ENCODE results near the gene GABBR2. TPM values are rescaled to one million over a fixed set of nuclear protein-coding genes. Genes with fewer than 3 reads are reported as not detected.

The GABBR2 gene
- total and polyA plus RNA-seq, 2 donors (not counting 1 experiment from before 2014, with no cell fraction given) = 0.03 TPM; not detected in 1

- intact Hi-C loops (cut with micrococcal nuclease) = no loop called here
- H3K9ac ChIP-seq (ENCODE audit: low read length) = no peak overlapping the region
- H3K4me1 Mint-ChIP-seq = peaks cover 13% of the 10 kb centered on the region
- H3K27ac Mint-ChIP-seq = no peak overlapping the region
- POLR2A ChIA-PET = no interaction called here
- H3K27me3 ChIP-seq (replicated peaks in 1 of 4; ENCODE audit: control extremely low read depth in 1 of 4, control insufficient read depth in 3 of 4, insufficient read depth in 4 of 4, low read length in 3 of 4) = peaks cover 0 to 2% (median 0%) of the 10 kb centered on the region in 4 experiments
- no peaks in the 10 kb centered on the region for H3K79me2 ChIP-seq (ENCODE audit: control insufficient read depth, insufficient read depth, low read length)
- DNase-seq (no peak), ATAC-seq (ENCODE audit: low read depth) (no peak)
- H3K9me3 Mint-ChIP-seq (ENCODE audit: insufficient read depth) = no peaks in the 10 kb centered on the region
- CTCF ChIA-PET = no interaction called here
- no peaks in the 10 kb centered on the region for H3K9me3 ChIP-seq (ENCODE audit: control extremely low read depth in 1 of 3, control insufficient read depth in 2 of 3, insufficient read depth in 1 of 3, low read length in 2 of 3)
- TF ChIP-seq CTCF (IDR thresholded peaks at IDR 0.05) = no peak
- TF ChIP-seq EZH2 (IDR thresholded peaks at IDR 0.05; ENCODE audit: borderline replicate concordance, insufficient read depth, low read depth, low read length, poor library complexity, severe bottlenecking) = no peak
- H3K27me3 Mint-ChIP-seq = peaks cover 27% of the 10 kb centered on the region
- no peak overlapping the region for H3K4me2 ChIP-seq (replicated peaks; ENCODE audit: low read depth, low read length, poor library complexity, severe bottlenecking)
- no peak overlapping the region for H3K27ac ChIP-seq (ENCODE audit: low read length in 2 of 2)
- no peaks in the 10 kb centered on the region for H4K20me1 ChIP-seq (ENCODE audit: control insufficient read depth, insufficient read depth, low read length, poor library complexity, severe bottlenecking)
- H3K4me1 ChIP-seq (ENCODE audit: control insufficient read depth in 2 of 2, insufficient read depth in 2 of 2, low read length in 2 of 2) = peaks cover 6 to 8% of the 10 kb centered on the region in 2 donors
- H2AFZ ChIP-seq (ENCODE audit: insufficient read depth, low read depth, low read length, poor library complexity, severe bottlenecking) = no peak overlapping the region
- WGBS (ENCODE audit: insufficient coverage) = 85% methylated on average over 3 of the region's 5 CpGs
- no peak overlapping the region for H3K4me3 ChIP-seq (ENCODE audit: control extremely low read depth in 1 of 5, extremely low read depth in 1 of 5, insufficient read depth in 1 of 5, low read depth in 2 of 5, low read length in 4 of 5)
- H3K4me3 Mint-ChIP-seq = no peak overlapping the region
- H3K36me3 ChIP-seq (replicated peaks in 1 of 2; ENCODE audit: control extremely low read depth in 1 of 2, control insufficient read depth in 1 of 2, extremely low read depth in 1 of 2, insufficient read depth in 2 of 2, low read length in 1 of 2) = no peaks in the 10 kb centered on the region
These were observed 134.9 kb downstream of the GABBR2 start for GRCh38 chr9:98573749-98574278.

GRCh38 chr9:98572796-98573195 lies 135.9 kb downstream of the GABBR2 start:
- Histone ChIP-seq H3K79me2 (ENCODE audit: control insufficient read depth, insufficient read depth, low read length) (no peaks in the 10 kb centered on the region), H2AFZ (ENCODE audit: insufficient read depth, low read depth, low read length, poor library complexity, severe bottlenecking) (no peak overlapping the region), H3K27ac (ENCODE audit: low read length in 2 of 2) (no peak overlapping the region), H3K4me3 (ENCODE audit: control extremely low read depth in 1 of 5, extremely low read depth in 1 of 5, insufficient read depth in 1 of 5, low read depth in 2 of 5, low read length in 4 of 5) (no peak overlapping the region), H3K9ac (ENCODE audit: low read length) (no peak overlapping the region), H3K9me3 (ENCODE audit: control extremely low read depth in 1 of 3, control insufficient read depth in 2 of 3, insufficient read depth in 1 of 3, low read length in 2 of 3) (no peaks in the 10 kb centered on the region), H3K4me1 (ENCODE audit: control insufficient read depth in 2 of 2, insufficient read depth in 2 of 2, low read length in 2 of 2) (peaks cover 6 to 8% of the 10 kb centered on the region in 2 donors), H4K20me1 (ENCODE audit: control insufficient read depth, insufficient read depth, low read length, poor library complexity, severe bottlenecking) (no peaks in the 10 kb centered on the region), H3K36me3 (replicated peaks in 1 of 2; ENCODE audit: control extremely low read depth in 1 of 2, control insufficient read depth in 1 of 2, extremely low read depth in 1 of 2, insufficient read depth in 2 of 2, low read length in 1 of 2) (no peaks in the 10 kb centered on the region), H3K27me3 (replicated peaks in 1 of 4; ENCODE audit: control extremely low read depth in 1 of 4, control insufficient read depth in 3 of 4, insufficient read depth in 4 of 4, low read length in 3 of 4) (no peaks in the 10 kb centered on the region), H3K4me2 (replicated peaks; ENCODE audit: low read depth, low read length, poor library complexity, severe bottlenecking) (no peak overlapping the region)
- CTCF ChIA-PET = no interaction called here
- Mint-ChIP-seq H3K4me1 (peaks cover 13% of the 10 kb centered on the region), H3K9me3 (ENCODE audit: insufficient read depth) (no peaks in the 10 kb centered on the region), H3K4me3 (no peak overlapping the region), H3K27ac (no peak overlapping the region), H3K27me3 (peaks cover 19% of the 10 kb centered on the region)
- no peak for TF ChIP-seq EZH2 (IDR thresholded peaks at IDR 0.05; ENCODE audit: borderline replicate concordance, insufficient read depth, low read depth, low read length, poor library complexity, severe bottlenecking)
- intact Hi-C loops (cut with micrococcal nuclease) = no loop called here
- ATAC-seq (ENCODE audit: low read depth) = no peak
- POLR2A ChIA-PET = no interaction called here
- 92% methylated on average over 3 of the region's 7 CpGs for WGBS (ENCODE audit: insufficient coverage)
- DNase-seq = no peak

Data from B cell (primary cell).